ENCODE measurements around the gene CNTLN. TPM values are rescaled to one million over a fixed set of nuclear protein-coding genes. Genes with fewer than 3 reads are reported as not detected.

CNTLN gene
- total RNA-seq, 5 donors from 2014 or later (not counting 1 experiment from before 2014, with no cell fraction given), result 0.08 to 1.1 (median 0.13) TPM

GRCh38 chr9:17120203-17120602 lies 14.6 kb upstream of the CNTLN start:
- no peak overlapping the region for H3K27ac Mint-ChIP-seq
- Histone ChIP-seq H3K9me3 (no peaks in the 10 kb centered on the region), H3K27me3 (replicated peaks in 1 of 2; ENCODE audit: control insufficient read depth in 2 of 2, extremely low read depth in 1 of 2, insufficient read depth in 2 of 2, low read length in 1 of 2) (no peaks in the 10 kb centered on the region), H3K27ac (ENCODE audit: low read length) (no peak overlapping the region), H3K4me1 (ENCODE audit: control insufficient read depth in 1 of 2, extremely low read depth in 1 of 2, insufficient read depth in 2 of 2, low read length in 2 of 2) (no peaks in the 10 kb centered on the region), H3K4me3 (ENCODE audit: control insufficient read depth in 1 of 2, extremely low read depth in 1 of 2, low read length in 1 of 2) (no peak overlapping the region), H3K36me3 (ENCODE audit: control insufficient read depth in 2 of 2, extremely low read depth in 1 of 2, insufficient read depth in 1 of 2, low read length in 1 of 2) (no peaks in the 10 kb centered on the region)
- ATAC-seq (replicated peaks in 1 of 4), result no peak
- ChIA-PET CTCF (no interaction called here), POLR2A (no interaction called here)
- WGBS (ENCODE audit: insufficient coverage), result no CpG with 5 or more reads among the region's 1 CpG
- H3K36me3 Mint-ChIP-seq, result no peaks in the 10 kb centered on the region
- no peaks in the 10 kb centered on the region for H3K27me3 Mint-ChIP-seq
- no peaks in the 10 kb centered on the region for H3K4me1 Mint-ChIP-seq
- DNase-seq, result no peak
- H3K9me3 Mint-ChIP-seq, result peaks cover 0 to 4% (median 0%) of the 10 kb centered on the region in 3 donors
- H3K4me3 Mint-ChIP-seq, result no peak overlapping the region

GRCh38 chr9:17121264-17121663 lies 13.6 kb upstream of the CNTLN start:
- H3K27me3 Mint-ChIP-seq, result peaks cover 0 to 4% of the 10 kb centered on the region in 2 donors
- no peaks in the 10 kb centered on the region for H3K4me1 Mint-ChIP-seq
- H3K9me3 Mint-ChIP-seq, result peaks cover 4 to 7% (median 7%) of the 10 kb centered on the region in 3 donors
- Histone ChIP-seq H3K36me3 (ENCODE audit: control insufficient read depth in 2 of 2, extremely low read depth in 1 of 2, insufficient read depth in 1 of 2, low read length in 1 of 2) (no peaks in the 10 kb centered on the region), H3K4me1 (ENCODE audit: control insufficient read depth in 1 of 2, extremely low read depth in 1 of 2, insufficient read depth in 2 of 2, low read length in 2 of 2) (no peaks in the 10 kb centered on the region), H3K27ac (ENCODE audit: low read length) (no peak overlapping the region), H3K4me3 (ENCODE audit: control insufficient read depth in 1 of 2, extremely low read depth in 1 of 2, low read length in 1 of 2) (no peak overlapping the region), H3K27me3 (replicated peaks in 1 of 2; ENCODE audit: control insufficient read depth in 2 of 2, extremely low read depth in 1 of 2, insufficient read depth in 2 of 2, low read length in 1 of 2) (no peaks in the 10 kb centered on the region), H3K9me3 (no peaks in the 10 kb centered on the region)
- H3K36me3 Mint-ChIP-seq, result no peaks in the 10 kb centered on the region
- POLR2A ChIA-PET, result no interaction called here
- WGBS (ENCODE audit: insufficient coverage), result 100% methylated on average over 2 of the region's 2 CpGs
- CTCF ChIA-PET, result no interaction called here
- H3K4me3 Mint-ChIP-seq, result no peak overlapping the region
- H3K27ac Mint-ChIP-seq, result no peak overlapping the region
- no peak for DNase-seq
- no peak for ATAC-seq (replicated peaks in 1 of 4)

GRCh38 chr9:17130291-17130690 lies 4.5 kb upstream of the CNTLN start:
- Mint-ChIP-seq H3K36me3 (no peaks in the 10 kb centered on the region), H3K27ac (no peak overlapping the region), H3K27me3 (peaks cover 12 to 13% of the 10 kb centered on the region in 2 donors), H3K4me3 (no peak overlapping the region), H3K9me3 (peaks cover 7 to 9% (median 8%) of the 10 kb centered on the region in 3 donors), H3K4me1 (peaks cover 0 to 7% (median 7%) of the 10 kb centered on the region in 3 donors)
- no peak for DNase-seq
- H3K9me3 ChIP-seq, result no peaks in the 10 kb centered on the region
- peaks cover 0 to 8% of the 10 kb centered on the region in 2 experiments for H3K4me1 ChIP-seq (ENCODE audit: control insufficient read depth in 1 of 2, extremely low read depth in 1 of 2, insufficient read depth in 2 of 2, low read length in 2 of 2)
- ATAC-seq (replicated peaks in 1 of 4), result no peak
- peaks cover 0 to 10% of the 10 kb centered on the region in 2 experiments for H3K27me3 ChIP-seq (replicated peaks in 1 of 2; ENCODE audit: control insufficient read depth in 2 of 2, extremely low read depth in 1 of 2, insufficient read depth in 2 of 2, low read length in 1 of 2)
- CTCF ChIA-PET, result interaction anchor here in 1 of 2 donors (0.6 kb wide), 1 partner anchor 1260 kb away, joined by 3 read pairs; no protein-coding TSS in a partner anchor
- H3K27ac ChIP-seq (ENCODE audit: low read length), result no peak overlapping the region
- POLR2A ChIA-PET, result no interaction called here
- H3K4me3 ChIP-seq (ENCODE audit: control insufficient read depth in 1 of 2, extremely low read depth in 1 of 2, low read length in 1 of 2), result no peak overlapping the region
- no CpG with 5 or more reads among the region's 4 CpGs for WGBS (ENCODE audit: insufficient coverage)
- no peaks in the 10 kb centered on the region for H3K36me3 ChIP-seq (ENCODE audit: control insufficient read depth in 2 of 2, extremely low read depth in 1 of 2, insufficient read depth in 1 of 2, low read length in 1 of 2)

- Histone ChIP-seq H3K36me3 (ENCODE audit: control insufficient read depth in 2 of 2, extremely low read depth in 1 of 2, insufficient read depth in 1 of 2, low read length in 1 of 2) (no peaks in the 10 kb centered on the region), H3K4me1 (ENCODE audit: control insufficient read depth in 1 of 2, extremely low read depth in 1 of 2, insufficient read depth in 2 of 2, low read length in 2 of 2) (peaks cover 0 to 8% of the 10 kb centered on the region in 2 experiments), H3K27ac (ENCODE audit: low read length) (no peak overlapping the region), H3K27me3 (replicated peaks in 1 of 2; ENCODE audit: control insufficient read depth in 2 of 2, extremely low read depth in 1 of 2, insufficient read depth in 2 of 2, low read length in 1 of 2) (peaks cover 0 to 14% of the 10 kb centered on the region in 2 experiments), H3K4me3 (ENCODE audit: control insufficient read depth in 1 of 2, extremely low read depth in 1 of 2, low read length in 1 of 2) (no peak overlapping the region), H3K9me3 (no peaks in the 10 kb centered on the region)
- no peak for DNase-seq
- H3K4me1 Mint-ChIP-seq, result peaks cover 0 to 9% (median 7%) of the 10 kb centered on the region in 3 donors
- H3K4me3 Mint-ChIP-seq, result no peak overlapping the region
- no peak for ATAC-seq (replicated peaks in 1 of 4)
- no peak overlapping the region for H3K27ac Mint-ChIP-seq
- ChIA-PET POLR2A (no interaction called here), CTCF (interaction anchor here in 1 of 2 donors (0.6 kb wide), 1 partner anchor 1260 kb away, joined by 3 read pairs; no protein-coding TSS in a partner anchor)
- WGBS (ENCODE audit: insufficient coverage), result no CpG with 5 or more reads among the region's 2 CpGs
- no peaks in the 10 kb centered on the region for H3K36me3 Mint-ChIP-seq
- peaks cover 11 to 13% of the 10 kb centered on the region in 2 donors for H3K27me3 Mint-ChIP-seq
- H3K9me3 Mint-ChIP-seq, result peaks cover 5 to 9% (median 7%) of the 10 kb centered on the region in 3 donors
Measured at GRCh38 chr9:17130725-17131124, 4.1 kb upstream of the CNTLN start.

- H3K27ac Mint-ChIP-seq, result no peak overlapping the region
- Histone ChIP-seq H3K4me3 (ENCODE audit: control insufficient read depth in 1 of 2, extremely low read depth in 1 of 2, low read length in 1 of 2) (no peak overlapping the region), H3K27me3 (replicated peaks in 1 of 2; ENCODE audit: control insufficient read depth in 2 of 2, extremely low read depth in 1 of 2, insufficient read depth in 2 of 2, low read length in 1 of 2) (peaks cover 0 to 14% of the 10 kb centered on the region in 2 experiments), H3K9me3 (no peaks in the 10 kb centered on the region), H3K36me3 (ENCODE audit: control insufficient read depth in 2 of 2, extremely low read depth in 1 of 2, insufficient read depth in 1 of 2, low read length in 1 of 2) (no peaks in the 10 kb centered on the region), H3K27ac (ENCODE audit: low read length) (no peak overlapping the region), H3K4me1 (ENCODE audit: control insufficient read depth in 1 of 2, extremely low read depth in 1 of 2, insufficient read depth in 2 of 2, low read length in 2 of 2) (peaks cover 0 to 8% of the 10 kb centered on the region in 2 experiments)
- CTCF ChIA-PET, result no interaction called here
- DNase-seq (no peak), ATAC-seq (replicated peaks in 1 of 4) (no peak)
- no peak overlapping the region for H3K4me3 Mint-ChIP-seq
- peaks cover 9 to 18% of the 10 kb centered on the region in 2 donors for H3K27me3 Mint-ChIP-seq
- H3K4me1 Mint-ChIP-seq, result peaks cover 0 to 11% (median 9%) of the 10 kb centered on the region in 3 donors
- no peaks in the 10 kb centered on the region for H3K36me3 Mint-ChIP-seq
- WGBS (ENCODE audit: insufficient coverage), result no CpG with 5 or more reads among the region's 2 CpGs
- peaks cover 0 to 9% (median 0%) of the 10 kb centered on the region in 3 donors for H3K9me3 Mint-ChIP-seq
- POLR2A ChIA-PET, result no interaction called here
Measured at GRCh38 chr9:17131494-17131893, 3.3 kb upstream of the CNTLN start.

GRCh38 chr9:17135295-17136160 lies 688 bp downstream of the CNTLN start:
- 4% methylated on average over 34 of the region's 44 CpGs for WGBS (ENCODE audit: insufficient coverage)
- DNase-seq, result no peak
- Mint-ChIP-seq H3K27me3 (peaks cover 9 to 20% of the 10 kb centered on the region in 2 donors), H3K4me3 (peak overlapping the region; percentile 57 to 70 (median 61)), H3K4me1 (peaks cover 0 to 11% (median 9%) of the 10 kb centered on the region in 3 donors), H3K36me3 (no peaks in the 10 kb centered on the region), H3K9me3 (peaks cover 0 to 2% (median 0%) of the 10 kb centered on the region in 3 donors), H3K27ac (no peak overlapping the region)
- Histone ChIP-seq H3K4me3 (ENCODE audit: control insufficient read depth in 1 of 2, extremely low read depth in 1 of 2, low read length in 1 of 2) (peak overlapping the region; percentile 36 to 83), H3K36me3 (ENCODE audit: control insufficient read depth in 2 of 2, extremely low read depth in 1 of 2, insufficient read depth in 1 of 2, low read length in 1 of 2) (no peaks in the 10 kb centered on the region), H3K4me1 (ENCODE audit: control insufficient read depth in 1 of 2, extremely low read depth in 1 of 2, insufficient read depth in 2 of 2, low read length in 2 of 2) (peaks cover 0 to 8% of the 10 kb centered on the region in 2 experiments), H3K27ac (ENCODE audit: low read length) (no peak overlapping the region), H3K27me3 (replicated peaks in 1 of 2; ENCODE audit: control insufficient read depth in 2 of 2, extremely low read depth in 1 of 2, insufficient read depth in 2 of 2, low read length in 1 of 2) (peaks cover 0 to 14% of the 10 kb centered on the region in 2 experiments), H3K9me3 (no peaks in the 10 kb centered on the region)
- POLR2A ChIA-PET, result no interaction called here
- peak in 2 of 4 experiments; percentile 62 to 69 for ATAC-seq (replicated peaks in 1 of 4)
- CTCF ChIA-PET, result no interaction called here

Data from T-cell (primary cell).